HG03457 (cell line): Measurements from ENCODE around the gene ITGB2.

Source experiments
- ATAC-seq: cut with Tn5 transposase; IDR thresholded peaks from one replicate; pipeline ENCODE4 v1.9.1; 2021; ENCODE audit warnings: moderate number of reproducible peaks; ENCODE audit not compliant: unreplicated experiment

The ITGB2 gene

DNA sequence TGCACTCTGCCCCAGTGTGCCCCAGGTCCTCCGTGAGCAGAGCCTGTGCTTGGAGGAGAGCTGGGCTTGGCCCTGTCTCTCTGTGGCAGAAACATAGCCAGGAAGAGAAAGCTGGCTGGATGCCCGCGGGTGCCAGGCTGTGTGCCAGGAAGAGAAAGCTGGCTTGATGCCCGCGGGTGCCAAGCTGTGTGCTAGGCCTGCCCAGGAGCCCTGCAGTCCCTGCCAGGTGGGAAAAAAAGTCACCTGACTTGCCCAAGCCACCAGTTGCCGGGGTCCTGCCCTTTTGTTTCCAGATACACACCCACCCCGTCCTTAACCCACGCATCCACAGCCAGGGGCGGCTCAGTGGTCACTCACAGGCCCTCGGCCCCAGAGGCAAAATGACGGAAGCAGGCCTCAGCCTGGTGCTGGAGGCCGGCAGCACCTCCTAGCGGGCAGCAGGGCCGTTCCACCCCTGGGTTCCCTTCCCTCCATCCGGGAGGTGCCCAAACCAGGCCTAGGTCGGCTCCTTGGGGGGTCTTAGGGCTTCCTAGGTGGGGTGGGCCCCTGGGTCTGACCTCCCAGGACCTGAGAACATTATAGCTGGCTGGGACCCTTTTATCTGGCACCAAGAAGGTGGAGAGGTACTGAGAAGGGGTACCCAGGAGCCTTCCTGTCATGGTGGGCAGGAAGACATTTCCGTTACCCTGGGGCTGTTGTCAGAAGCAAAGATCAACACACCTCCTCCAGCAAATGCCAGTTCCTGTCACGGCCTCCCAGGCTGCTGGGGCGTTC lies 9.1 kb downstream of the ITGB2 start:
- no peak for ATAC-seq

DNA sequence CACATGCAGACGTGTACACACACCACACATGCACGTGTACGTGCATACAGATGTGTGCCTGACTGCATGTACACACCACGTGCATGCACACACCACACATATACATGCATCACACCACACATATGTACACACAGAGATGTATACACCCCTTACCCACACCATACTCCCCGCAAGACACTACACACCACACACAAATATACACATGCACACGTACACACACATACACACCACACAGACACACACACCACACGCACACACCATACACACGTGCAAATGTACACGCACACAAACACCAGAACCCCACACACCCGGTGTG lies 9.7 kb downstream of the ITGB2 start:
- ATAC-seq: no peak

DNA sequence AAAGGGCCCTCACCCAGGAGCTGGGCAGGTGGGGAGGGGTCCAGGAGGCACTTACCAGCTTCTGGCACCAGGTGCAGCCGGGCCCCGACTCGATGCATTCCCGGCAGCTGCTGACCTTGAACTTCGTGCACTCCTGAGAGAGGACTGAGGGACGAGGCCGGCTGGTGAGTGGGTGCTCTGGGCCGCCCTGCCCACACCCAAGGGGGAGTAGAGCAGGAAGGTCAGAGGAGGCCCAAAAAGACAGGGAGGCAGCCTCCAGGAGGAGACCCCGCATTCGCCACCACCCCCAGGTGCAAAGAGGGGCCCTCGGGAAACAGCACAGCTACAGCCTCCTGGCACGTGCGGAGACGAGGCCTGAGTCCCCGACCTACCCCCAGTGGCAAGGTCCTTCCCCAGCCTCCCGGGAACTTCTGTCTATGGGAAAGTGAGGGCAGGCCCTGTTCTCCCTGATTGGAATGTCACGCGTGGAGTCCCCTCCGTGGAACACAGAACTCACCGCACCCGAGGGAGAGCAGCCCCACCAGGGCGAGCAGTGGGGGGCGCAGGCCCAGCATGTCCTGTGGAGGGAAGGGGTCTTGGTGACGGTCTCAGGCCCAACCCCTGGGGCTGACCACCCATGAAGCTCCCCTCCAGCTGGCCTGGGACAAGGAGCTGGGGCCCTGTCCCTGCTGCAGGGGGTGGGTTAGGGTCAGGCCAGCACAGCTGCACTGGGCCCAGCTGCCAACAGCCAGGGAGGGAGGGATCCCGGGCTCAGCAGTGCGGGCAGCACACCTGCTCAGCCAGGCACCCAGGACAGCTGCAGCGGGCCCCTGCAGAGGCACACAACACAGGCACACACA lies 10.3 kb downstream of the ITGB2 start:
- ATAC-seq: no peak

GRCh38 chr21:44909719-44910118 lies 11.0 kb downstream of the ITGB2 start:
- no peak for ATAC-seq

DNA sequence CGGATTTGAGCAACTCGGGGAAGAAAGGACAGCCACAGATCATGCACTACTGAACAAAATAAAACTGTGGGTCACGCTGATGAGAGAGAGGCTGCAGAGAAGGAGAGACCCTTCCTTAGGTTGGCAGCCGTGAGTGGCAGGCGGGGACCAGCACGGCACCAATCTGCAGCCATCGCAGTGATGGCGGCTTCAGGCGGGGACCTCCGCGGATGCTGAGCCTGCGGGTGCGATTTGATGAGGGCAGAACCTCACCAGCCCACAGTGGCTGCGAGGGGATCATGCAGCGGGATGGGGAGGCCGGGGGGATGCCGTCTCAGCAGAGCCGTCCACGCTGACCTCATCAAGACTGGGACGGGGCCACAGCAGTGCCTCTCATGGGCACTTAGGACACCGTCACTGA lies 11.8 kb downstream of the ITGB2 start:
- no peak for ATAC-seq

GRCh38 chr21:44907966-44908895 lies 12.5 kb downstream of the ITGB2 start:
- no peak for ATAC-seq

DNA sequence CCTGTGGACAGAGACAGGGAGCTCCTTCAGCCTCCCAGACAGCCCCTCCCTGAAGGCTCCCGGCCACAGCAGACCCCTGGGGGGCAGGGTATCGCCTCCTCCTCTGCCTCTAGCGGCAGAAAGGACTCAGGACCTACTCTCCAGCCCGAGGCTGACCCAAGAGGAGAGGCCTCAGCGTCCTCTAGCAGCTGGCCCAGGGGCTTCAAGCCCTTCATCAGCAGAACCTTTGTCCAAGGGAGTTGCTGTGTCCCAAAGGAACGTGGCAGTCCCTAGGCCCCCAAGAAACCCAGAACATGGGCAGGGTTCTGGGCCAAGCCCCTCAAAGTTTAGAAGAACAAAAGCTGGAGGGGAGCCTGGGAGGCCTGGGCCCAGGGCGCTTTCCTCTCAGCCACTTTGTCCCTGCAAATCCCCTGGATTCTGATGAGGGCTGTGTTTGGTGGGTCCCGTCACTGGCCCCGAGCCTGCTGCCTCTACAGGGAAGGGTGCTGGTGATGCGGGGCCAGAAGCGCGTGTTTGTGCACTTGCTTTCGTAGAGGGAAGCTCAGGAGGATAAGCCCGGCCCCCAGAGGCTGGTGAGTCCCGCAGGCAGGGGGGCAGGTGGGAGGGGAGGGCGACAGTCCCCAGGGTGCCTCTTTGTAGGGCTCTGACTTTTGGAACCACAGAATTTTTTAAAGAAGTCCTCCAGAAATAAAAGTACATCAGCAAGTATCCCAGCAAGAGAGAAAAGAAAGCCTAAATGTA lies 13.3 kb downstream of the ITGB2 start:
- no peak for ATAC-seq

- ATAC-seq: no peak
Observed at GRCh38 chr21:44905728-44906090, 15.0 kb downstream of the ITGB2 start.

- ATAC-seq: no peak
Observed at GRCh38 chr21:44905016-44905727, 15.5 kb downstream of the ITGB2 start.

DNA sequence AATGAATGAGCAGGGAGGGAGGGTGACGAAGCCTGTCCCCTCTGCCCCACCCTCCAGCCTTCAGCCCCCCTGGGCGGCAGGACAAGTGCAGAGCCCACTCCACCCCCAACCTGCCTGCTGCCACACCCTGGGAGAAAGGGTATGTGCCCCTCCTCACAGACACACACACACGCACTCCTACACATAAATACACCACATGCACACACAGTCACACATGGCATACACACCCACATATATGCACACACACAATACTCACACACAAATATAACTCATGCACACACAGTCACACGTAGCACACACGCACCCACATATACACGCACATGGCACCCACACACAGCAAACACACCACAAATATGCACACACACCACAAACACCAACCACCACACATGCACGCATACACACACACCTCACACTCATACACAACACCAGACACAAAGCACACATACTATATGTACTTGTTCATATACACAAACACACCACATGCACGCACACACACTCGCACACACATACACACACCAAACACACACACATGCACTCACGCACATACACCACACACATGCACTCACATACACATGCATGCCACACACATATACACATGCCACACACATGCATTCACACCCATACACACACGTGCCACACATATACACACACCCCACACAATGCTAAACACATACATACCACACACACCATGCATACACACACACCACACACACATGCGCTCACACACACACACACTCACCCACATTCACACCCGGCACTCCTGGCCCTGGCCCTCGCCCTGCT lies 16.4 kb downstream of the ITGB2 start:
- ATAC-seq: no peak

DNA sequence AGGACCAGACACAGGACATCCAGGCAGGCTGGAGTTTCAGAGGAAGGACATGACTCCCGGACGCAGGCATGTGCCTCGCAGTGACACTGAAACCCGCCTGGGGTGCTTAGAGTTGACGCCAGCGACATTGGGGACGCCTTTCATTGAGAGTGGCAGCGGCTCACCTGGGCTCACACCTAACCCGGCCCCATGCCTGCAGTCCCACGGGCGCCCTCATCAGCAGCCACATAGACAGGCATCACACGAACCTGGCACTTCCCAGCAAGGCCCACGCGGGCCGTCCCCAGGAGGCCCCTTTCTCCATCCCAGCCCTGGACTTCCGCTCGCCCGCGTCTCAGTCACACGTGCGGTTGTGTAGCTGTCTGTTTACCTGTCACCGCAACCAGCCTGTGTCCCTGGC lies 17.0 kb downstream of the ITGB2 start:
- ATAC-seq: no peak

- ATAC-seq: no peak
Observed at GRCh38 chr21:44903050-44903685, 17.5 kb downstream of the ITGB2 start.

DNA sequence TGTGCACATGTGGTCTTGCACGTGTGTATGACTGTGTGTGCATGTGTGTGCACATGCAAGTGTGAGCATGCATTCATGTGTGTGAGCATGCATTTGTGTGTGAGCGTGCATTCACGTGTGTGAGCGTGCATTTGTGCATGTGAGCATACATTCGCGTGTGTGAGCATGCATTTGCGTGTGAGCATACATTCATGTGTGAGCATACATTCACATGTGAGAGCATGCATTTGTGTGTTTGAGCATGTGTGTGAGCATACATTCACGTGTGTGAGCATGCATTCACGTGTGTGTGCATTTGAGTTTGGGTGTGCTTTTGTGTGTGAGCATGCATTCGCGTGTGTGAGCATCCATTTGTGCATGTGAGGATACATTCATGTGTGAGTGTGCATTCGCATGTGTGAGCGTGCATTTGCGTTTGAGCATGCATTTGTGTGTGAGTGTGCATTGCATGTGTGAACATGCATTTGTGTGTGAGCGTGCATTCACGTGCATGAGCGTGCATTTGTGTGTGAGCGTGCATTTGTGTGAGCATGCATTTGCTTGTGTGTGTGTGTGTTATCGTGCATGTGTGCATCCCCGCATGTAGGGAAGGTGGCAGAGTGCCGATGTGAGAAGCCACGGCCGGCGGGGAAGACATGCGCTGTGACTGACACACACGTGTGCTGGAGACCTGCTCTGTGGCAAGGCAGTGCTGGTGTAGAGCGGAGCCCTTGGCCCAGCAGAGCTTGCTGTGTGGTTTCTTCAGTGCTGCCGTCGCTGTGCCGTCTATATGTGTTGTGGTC lies 18.2 kb downstream of the ITGB2 start:
- no peak for ATAC-seq

DNA sequence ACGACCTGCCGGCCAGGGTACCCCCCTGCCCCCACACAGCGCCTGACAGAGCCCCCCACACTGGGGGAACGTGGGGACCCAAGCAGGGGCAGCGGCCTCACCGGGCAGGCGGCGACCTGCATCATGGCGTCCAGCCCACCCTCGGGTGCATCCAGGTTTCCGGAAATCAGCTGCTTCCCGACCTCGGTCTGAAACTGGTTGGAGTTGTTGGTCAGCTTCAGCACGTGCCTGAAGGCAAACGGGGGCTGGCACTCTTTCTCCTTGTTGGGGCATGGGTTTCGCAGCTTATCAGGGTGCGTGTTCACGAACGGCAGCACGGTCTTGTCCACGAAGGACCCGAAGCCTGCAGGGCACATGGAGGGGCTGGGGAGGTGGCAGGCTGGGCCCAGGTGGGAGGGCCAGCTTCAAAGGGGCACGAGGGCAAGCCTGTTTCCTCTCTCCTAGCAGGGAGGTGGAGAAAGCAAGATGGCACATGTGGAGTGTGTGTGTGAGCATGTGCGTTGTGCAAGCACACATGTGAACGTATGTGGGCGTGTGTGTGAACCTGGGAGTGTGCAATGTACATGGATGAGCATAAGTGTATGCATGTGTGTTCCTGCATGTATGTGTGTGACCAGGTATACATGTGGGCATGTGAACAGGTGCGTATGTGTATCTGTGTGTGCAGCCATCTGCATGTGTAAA lies 19.2 kb downstream of the ITGB2 start:
- no peak for ATAC-seq

- no peak for ATAC-seq
Observed at GRCh38 chr21:44900559-44901251, 20.0 kb downstream of the ITGB2 start.

DNA sequence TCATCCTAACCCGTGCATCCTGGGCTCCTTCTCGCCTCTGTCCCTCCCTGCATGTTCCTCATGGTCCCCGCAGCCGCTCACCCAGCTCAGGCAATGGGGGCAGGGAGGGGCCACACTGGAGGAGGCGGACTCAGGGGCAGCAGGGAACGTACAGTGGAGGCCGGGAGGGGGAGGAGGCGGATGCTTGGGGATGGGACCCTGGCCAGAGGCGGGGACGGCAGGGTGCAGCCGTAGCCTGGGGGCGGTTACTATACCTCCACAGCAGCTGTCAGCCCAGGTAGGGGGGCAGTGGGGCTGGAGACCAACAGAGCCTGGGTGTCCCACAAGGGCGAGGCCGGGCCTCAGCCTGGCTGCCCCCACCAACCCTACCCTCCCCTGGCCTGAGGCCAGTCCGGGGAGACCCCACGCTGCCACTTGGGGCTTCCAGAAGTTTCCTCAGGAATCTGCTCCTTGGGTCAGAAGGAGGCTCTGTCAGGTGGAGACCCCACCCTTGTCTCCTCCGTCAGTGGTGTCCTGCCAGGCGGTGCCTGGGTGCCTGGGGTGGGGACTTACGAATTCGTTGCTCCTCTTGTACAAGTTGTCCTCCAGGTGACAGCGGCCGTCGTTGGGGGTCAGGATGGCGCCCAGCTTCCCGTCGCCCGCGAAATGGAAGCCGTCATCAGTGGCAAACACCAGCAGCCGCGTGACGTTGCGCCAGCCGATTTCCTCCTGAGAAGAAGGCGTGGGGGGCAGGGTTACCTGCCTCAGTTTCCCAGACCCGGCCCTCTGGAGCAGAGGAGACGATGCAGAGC lies 20.7 kb downstream of the ITGB2 start:
- no peak for ATAC-seq
